ENCODE results near the gene UQCRQ.
"Not testable (repeated sequence)": the region's sequence is repeated elsewhere in the genome, so short reads cannot be mapped to it uniquely, and the experiment has no call there.

The UQCRQ gene

DNA sequence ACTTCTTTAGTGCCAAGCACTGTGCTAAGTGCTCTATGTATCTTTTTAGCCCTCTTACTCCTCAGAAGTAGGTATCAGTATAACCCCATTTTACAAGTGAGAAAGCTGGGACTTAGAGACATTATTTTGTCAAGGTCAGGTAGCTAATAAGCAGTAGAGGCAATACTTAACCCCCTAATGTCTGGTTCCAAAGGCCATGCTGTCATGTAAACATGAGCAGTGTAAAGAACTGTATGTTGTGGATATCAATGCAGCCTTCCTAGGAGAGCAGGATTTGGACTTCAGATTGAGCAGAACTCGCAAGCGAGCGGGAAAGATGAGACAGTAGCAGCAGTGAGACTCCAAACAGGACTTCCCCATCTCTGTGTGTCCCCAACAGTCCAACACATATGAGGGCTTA, 32.4 kb upstream of the UQCRQ start:
- DNase-seq, result no peak

DNA sequence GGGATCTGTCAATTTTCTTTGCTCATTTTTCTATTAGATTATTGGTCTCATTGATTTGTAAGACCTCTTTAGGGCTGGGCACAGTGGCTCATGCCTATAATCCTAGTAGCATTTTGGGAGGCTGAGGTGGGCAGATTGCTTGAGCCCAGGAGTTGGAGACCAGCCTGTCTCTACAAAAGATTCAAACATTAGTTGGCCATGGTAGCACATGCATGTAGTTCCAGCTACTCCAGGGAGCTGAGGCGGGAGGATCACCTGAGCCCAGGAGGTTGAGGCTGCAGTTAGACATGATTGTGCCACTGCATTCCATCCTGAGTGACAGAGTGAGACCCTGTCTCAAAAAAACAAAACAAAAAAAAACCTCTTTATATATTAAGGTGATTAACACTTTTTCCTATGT, 29.6 kb upstream of the UQCRQ start:
- DNase-seq, result no peak

DNA sequence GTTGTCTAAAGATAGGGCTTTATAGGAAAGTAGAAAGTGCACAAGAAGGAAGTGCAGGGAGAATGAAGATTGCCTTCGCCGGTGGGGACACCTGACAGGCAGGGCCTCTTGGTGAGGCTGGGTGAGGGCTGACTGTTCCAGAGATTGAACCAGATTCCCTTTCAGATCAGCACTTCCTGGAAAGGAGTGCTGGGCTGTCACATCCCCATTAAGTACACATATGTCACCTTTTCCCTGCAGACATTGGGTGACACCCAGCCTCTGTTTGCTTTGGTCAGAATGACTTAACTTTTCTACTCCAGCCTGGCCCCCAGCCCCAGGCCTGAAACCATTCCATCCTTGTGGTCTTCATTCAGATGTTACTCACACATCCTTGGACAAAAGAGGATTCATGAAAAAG, 28.6 kb upstream of the UQCRQ start:
- DNase-seq, result no peak

DNA sequence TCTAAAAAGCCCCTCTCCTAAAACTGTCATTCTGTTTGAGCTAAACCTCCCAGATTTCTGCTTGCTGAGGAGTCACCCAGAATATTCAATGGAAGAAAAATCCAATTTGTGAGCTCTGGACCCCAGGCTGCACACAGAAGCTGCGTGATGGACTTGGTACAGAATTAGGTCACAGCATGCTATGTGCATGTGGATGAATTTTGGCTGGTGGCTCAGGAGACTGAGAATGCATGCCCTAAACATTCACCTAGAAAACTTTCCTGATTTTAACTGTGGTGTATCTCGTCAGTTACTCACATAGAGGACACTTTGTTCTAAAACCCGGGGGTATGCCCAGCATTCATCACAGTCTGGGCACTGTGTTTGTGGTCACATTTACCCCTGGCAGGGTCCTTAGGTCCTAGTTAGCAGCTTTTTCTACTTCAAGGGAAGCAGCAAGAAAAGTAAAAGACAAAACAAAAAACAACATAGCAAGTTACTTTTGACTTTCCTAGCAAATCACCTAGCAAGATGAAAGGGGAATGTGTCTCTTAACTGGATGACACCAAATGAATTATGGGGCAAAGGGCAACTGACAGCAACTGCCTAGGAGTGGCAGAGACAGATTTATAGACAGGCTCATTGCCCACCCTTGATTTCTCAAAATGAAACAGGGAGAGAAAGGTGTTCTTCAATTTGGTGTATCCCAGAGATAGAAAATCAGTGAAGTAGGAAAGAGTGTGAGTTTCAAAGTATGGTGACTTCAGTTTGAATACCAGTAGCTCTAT, 27.7 kb upstream of the UQCRQ start:
- no peak for DNase-seq

DNA sequence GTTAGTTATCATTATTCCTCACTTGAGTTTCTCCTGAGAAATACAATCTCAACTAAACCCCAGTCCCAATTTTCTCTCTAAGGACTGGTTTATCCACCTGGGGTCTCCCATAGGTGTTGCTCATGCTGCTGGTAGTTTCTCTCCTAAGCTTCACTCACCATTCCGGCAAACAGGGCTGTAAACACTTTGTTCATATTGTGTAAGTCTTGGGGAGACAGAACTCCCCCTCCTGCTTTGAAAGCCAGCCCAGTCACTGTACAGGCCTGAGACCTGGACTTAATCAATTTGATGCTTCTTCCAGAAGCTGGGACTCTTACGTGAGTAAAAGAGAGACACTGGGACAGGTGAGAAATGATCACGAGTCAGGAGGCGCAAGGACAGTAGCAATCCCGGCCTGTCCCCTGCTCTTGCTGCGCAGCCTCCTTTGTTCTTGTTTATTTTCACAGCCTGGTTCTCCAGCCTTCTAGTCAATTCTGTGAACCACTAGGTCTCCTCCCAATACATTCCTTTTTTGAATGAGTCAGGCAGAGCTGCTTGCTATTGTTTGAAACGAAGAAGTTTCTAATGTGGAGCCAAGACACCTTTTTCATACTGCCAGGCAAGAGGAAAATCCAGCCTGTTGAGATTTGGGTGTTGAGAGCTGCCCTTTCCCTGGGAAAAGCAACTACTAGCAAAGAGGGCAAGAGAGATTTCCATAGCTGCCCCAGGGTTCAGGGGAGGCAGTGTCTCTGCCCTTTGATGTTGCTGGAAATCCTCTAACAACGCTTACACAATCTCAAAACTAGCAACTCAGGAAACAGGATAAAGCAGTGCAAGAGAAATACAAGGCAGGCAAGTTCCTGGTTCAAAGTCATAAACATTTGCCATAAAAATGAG, 26.8 kb upstream of the UQCRQ start:
- no peak for DNase-seq

DNA sequence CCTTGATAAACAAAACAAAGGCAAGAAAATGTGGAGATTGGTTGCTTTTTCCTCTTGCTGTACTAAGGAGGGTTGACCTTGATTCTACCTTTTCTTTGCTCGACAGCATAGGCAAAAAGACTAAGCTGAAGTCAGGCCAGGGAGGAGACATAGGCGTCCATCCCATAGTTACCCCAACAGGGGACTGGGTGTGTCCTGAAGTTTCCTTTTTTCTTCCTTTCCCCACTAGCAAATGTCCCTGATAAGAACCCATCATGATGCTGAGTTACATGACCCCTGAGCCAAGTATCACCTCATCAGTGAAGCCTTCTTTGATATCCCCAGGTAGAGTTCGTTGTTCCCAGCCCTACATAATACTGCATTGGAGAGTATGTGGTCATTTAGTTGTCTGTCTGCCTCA, 26.1 kb upstream of the UQCRQ start:
- no peak for DNase-seq

DNA sequence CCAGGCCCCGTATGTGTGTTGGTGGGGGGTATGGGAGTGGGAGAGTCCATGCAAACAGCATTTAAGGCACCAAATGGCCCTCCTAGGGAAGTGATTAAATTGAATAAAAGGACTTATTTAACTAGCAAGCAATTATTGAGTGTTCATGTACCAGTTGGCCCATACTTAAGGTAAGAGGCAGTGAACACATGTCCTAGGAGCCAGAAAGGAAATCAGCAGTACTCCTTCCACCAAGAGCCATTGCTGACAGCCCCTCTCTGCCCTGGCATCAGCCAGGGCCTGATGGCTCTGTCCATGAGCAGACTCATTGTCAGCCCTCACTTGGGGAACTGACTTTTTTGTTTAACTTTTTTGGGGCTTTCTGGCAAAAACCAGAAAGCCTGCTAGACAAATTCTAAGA, 25.5 kb upstream of the UQCRQ start:
- DNase-seq, result peak in 1 of 3 experiments; percentile 18

DNA sequence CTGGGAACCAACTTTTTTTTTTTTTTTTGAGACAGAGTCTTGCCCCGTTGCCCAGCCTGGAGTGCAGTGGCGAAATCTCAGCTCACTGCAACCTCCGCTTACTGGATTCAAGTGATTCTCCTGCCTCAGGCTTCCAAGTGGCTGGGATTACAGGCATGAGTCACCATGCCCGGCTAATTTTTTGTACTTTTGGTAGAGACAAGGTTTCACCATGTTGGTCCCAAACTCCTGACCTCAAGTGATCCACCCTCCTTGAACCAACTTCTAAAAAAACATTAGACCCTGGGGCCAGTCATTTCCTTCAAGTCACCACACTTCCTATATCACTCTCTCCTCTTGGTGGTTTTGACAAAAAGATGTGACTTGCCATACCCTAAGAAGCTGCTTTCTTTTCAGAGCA, 25.1 kb upstream of the UQCRQ start:
- no peak for DNase-seq

DNA sequence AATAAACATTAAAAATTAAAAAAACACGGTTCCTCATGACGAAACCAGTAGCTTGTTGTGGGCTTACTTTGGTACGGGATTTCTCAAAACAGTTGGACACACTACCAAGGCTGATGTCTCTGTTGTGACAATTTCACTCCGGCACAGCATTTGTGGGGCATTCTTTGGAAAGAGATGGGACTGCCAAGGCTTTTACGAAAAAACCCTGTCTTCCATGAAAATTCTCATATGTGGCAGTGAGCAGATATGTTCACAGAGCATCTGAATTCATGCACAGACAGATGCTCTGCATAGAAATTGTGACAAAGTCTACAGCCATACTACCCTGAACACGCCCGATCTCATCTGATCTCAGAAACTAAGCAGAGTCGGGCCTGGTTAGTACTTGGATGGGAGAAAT, 18.2 kb upstream of the UQCRQ start:
- DNase-seq, result no peak

DNA sequence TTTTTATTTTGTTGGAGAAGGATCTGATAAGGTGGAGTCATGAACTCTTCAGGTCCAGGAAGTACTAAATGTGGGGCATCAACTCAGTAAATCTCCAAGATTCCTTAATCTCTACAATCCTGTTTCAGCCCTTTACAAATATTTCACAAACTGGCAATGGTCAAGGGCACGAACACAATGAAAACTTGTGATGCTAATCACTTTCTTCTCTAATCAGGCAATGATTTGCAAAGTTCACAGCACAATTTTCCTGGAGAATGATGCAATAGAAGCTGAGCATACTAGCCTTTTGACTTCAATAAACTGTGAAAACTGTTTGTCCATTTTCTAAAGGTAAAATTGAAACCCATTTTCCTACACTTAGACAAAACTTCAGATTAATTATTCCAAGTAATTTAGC, 17.1 kb upstream of the UQCRQ start:
- DNase-seq, result no peak

DNA sequence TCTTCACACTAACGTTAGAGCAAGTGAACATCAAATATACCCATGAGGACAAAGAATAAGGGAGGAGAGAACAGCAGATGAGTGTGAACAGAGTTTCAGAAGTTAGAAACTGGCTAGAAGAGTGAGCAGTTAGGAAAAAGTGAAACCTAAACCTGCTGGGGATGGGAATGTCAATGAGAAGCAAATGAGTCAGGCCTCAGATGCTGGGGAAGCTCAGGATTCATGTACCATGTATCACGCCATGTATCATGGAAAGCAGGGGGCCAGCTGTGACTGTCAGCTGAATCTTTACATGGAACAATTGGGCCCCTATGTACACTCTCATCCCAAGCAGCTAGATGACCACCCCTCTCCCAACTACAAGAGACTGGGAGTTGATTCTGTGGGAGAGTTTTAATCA, 16.4 kb upstream of the UQCRQ start:
- no peak for DNase-seq

DNA sequence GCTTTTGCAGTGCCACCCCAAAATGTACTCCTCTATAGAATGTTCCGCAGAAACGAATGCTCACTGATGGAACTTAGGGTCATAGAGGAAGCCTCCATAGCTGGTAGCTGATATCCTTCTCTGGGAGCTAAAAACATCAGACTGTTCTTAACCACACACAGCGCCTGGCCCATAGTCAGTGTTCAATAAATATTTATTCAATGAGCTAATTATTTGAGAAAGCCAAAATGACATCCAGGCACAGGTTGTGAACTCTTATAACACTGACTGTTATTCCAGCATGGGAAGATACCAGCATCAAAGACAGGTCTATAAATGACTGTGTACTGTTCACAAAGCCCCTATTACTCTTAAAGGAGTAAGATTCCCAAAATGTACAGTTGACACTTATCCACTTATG, 13.1 kb upstream of the UQCRQ start:
- DNase-seq, result no peak

DNA sequence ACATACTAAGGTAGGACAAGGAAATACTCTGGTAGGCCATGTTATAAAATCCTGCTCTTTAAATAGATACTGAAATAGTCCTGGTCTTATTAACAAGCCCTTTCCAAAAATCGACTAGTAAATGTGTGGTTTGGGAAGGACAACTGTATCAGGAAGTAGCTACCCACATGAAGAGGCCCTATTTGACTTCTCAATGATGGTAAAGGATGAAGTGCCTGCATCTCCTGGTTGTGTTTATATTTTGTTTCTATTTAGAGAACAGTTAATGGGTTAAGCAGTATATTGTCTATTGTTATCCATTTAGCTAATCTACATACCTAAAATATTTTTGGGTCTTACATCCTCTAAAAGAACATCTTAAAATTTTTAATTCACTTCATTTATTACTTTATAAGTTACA, 12.7 kb upstream of the UQCRQ start:
- no peak for DNase-seq

DNA sequence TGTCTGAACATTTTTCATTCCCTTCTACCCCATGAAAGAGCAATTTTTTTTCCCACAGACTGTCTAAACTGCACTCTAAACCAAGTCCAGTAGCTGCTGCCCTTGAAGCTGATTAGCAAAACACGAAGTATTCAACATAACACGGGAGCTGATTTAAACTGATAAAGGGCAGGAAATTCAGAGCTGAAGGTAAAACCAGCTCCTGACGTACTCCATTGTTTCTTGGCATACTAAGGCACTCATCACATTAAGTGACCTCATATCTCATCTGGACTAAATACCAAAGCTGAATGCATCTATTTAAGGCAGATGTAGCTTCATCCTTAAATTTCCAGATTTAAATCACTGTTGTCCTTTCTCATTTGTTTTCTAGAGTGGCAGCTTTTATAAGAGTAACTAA, 12.1 kb upstream of the UQCRQ start:
- DNase-seq, result no peak

DNA sequence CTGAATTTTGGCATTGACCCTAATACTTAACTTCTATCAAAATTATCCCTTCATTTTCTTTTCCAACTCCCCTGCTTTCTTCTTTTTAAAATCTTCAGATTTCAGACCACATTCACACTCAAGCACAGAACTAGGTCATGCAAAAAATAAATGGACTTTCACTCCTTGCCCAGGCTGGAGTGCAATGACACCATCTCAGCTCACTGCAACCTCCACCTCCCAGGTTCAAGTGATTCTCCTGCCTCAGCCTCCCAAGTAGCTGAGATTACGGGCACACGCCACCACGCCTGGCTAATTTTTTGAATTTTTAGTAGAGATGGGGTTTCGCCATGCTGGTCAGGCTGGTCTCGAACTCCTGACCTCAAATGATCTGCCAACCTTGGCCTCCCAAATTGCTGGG, 11.4 kb upstream of the UQCRQ start:
- not testable (repeated sequence) for DNase-seq

DNA sequence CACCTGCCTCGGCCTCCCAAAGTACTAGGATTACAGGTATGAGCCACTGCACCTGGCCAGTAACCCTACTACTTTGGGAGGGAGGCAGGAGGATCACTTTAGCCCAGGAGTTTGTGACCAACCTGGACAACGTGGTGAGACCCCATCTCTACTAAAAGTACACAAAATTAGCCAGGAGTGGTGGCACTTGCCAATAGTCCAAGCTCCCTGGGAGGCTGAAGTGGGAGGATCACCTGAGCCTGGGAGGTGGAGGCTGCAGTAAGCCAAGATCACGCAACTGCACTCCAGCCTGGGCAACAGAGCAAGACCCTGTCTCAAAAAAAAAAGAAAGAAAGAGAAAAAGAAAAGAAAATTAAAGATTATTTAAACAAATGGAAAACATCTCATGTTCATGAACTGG, 10.4 kb upstream of the UQCRQ start:
- no peak for DNase-seq

DNA sequence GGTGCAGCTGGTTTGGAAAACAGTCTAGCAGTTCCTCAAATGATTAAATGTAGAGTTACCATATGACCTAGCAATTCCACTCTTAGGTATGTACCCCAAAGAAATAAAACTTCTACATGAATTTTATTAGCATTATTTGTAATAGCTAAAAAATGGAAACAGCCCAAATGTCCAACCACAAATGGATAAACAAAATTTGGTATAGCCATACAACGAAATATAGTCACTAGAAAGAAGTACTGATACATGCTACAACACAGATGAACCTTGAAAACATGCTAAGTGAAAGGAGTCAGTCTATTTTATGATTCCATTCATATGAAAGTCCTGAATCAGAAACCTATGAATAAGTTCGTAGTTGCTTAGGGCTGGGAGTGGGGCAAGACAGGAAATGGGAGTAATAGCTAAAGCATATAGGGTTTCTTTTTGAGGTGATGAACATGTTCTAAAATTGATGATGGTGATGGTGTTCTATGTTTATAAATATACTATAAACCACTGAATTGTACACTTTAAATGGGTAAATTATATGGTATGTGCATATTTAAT, 6.5 kb upstream of the UQCRQ start:
- DNase-seq, result no peak

DNA sequence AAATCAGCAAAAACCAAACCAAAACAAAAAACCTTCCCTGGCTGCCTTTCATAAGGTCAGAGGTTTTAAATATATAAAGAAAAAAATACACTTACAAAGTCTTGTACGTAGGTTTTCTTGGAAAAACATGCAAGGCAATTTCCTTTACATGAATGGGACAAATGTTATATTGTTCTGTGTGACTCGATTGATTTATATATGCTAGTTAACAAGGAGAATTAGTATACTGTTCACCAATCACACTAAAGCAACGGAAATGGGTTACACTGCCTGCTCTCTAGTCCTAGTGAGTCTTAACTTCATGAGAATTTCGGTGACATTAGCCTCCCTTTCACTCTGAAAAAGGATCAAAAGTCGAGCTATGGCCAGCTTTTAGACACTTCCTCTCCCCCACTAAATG, 5.7 kb upstream of the UQCRQ start:
- DNase-seq, result no peak

DNA sequence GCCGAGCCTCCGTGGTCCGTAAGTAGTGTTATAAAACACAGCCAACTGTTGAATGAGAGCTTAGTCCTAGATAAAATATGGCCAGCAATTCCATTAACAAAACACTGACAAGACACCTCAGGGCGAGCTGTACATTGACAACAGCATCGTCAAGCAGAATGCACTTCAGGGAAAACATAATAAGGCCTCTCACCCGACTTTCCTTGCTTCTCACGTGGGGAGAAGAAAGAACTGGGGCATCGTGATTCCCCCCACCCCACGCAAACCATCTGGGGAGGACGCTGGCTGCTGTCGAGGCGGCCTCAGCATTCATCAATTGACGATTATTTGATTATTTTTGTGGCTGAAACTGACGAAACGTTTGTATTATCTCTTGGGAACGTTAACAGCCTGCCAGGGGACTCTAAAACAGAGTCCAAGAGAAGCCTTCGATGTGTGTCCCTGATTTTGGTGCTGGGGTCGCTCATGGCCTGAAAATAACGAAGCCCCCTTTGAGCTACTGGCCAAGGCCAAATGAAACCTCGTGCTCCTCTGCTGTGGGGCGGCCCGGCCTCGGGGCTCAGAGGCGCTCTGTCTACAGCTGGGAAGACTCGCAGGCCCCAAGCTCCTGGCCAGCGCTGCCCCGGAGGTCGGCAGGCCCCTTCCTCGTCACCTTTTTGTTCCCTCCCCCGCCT, 637 bp upstream of the UQCRQ start:
- peak in 2 of 3 experiments; percentile 49 to 54 for DNase-seq

DNA sequence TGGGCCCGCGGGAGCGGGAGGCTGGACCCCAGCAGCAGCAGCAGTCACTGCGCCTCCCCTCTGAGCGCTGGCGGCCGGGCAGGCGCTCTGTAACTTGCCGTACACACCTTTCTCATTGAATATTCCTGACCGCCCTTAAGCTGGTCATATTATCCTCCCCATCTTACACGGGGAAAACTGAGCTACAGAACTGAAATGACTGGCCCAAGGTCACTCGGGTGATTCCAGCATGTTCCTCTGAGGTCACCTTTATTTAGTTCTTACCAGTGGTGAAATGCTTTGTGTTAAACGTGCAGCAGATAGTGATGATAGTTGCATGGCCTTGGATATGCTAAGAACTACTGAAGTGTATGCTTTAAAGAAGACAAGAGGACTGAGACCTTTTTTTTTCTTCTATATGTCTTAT, 607 bp downstream of the UQCRQ start:
- no peak for DNase-seq

DNA sequence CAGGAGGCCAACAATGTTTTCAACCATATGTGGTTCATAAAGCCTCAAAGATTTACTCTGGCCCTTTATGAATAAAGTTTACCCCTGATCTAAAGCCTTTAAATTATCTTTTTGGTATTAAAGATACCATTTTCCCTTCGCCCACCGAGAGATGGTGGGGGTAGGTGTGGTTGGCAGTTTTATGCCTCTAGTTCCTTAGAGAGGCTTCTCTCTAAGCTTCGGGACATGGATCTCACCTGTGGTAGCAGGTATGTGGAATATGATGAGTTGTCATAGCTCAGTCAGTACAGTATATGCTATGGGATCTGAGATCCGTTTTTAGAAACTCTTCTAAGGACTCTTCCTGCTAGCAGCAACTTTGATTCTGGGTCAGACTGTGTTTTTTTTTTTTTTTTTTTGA, 2.3 kb downstream of the UQCRQ start:
- DNase-seq, result no peak

DNA sequence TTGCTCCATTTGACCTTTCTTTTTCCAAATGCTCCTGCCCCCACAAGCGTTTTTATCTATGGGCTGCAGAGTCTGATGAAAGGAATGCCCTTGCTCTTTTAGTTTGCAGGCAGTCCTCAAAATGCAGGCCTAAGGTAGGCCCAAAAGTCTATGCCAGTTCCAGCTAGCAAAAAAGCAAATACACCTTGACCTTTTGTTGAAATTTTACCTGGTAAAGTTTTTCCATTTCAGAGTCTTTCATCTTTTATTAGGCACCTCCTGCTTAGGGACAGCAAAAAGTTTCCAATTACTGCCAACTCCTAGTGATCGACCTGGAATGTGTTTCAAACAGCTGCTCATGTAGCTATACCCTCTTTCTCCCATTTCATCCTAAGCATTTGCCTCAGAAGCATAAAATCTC, 4.4 kb downstream of the UQCRQ start:
- DNase-seq, result no peak

DNA sequence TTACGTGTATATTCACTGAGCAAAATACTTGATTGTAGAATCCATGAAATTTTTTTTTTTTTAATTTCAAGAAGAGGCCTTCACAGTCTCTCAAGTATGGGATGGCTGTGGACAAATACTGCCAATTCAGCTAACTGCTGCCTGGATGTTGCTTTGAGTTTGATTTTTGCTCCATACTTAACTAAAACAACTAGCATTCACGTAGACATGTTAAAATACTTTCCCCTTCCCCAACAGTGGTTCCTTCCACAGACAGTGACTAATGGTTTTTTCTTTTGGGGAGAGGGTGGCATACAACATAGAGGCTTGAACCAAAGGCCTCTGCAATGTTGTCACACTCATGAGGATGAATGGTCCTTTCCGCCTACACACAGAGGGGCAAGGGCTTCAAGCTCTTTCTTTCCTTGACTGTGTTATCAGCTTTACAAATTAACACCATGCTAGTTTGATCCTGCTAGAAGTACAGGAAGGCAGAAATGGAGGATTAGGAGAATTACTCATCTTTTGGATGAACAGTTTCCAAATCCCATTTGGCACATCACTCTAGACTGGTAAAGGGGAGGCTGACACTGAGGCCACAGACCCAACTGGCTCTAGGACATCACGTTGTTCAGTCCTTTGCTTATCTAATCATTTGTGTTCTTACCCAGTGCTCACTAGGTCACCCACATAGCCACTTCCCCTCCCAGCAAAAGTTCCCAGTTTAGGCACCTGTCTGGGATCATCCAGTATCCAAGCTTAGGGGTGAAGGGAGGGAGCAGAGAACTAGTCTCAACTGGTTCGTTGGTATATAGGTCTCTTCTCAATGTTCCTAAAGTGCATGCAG, 5.2 kb downstream of the UQCRQ start:
- no peak for DNase-seq

Data from NCI-H1417 (cell line).